HCT116 (cell line): ENCODE data around the gene FRMD4A. TPM values are rescaled to one million over a fixed set of nuclear protein-coding genes. Genes with fewer than 3 reads are reported as not detected.

Experiments
- ATAC-seq: fragments of 200-7000 bp; cut with Tn5 transposase; 2 replicates; pipeline ENCODE4 v1.9.1; 2020; ENCODE audit warnings: mild to moderate bottlenecking, moderate library complexity
- BruUV-seq: library from RNA; stranded (reverse); fragments of 400-500 nt; replicated peaks from 2 replicates; lab custom pipeline; 2021; lab: Mats Ljungman, UMichigan
- CTCF ChIA-PET: fragments of 300-600 bp; sonication (Branson Sonifier 250); formaldehyde crosslinking; loops from one replicate; lab custom pipeline; 2021; ENCODE audit warnings: antibody characterized with exemption; lab: Charles Lee
- POLR2A ChIA-PET: fragments of 300-600, 350-600 bp; sonication (Branson Sonifier 250); formaldehyde crosslinking; loops from one replicate; lab custom pipeline; 2021; ENCODE audit warnings: antibody characterized with exemption; lab: Charles Lee
- RAD21 ChIA-PET, 2 experiments: fragments of 300-600 bp; sonication (Branson Sonifier 250); formaldehyde crosslinking; loops; one replicate each; lab custom pipeline; 2023; ENCODE audit warnings: low total read pairs in 2 of 2; ENCODE audit not compliant: uncharacterized antibody in 2 of 2, unreplicated experiment in 2 of 2, low non-redundant PET in 1 of 2; lab: Charles Lee
- DNase-seq: peaks from one replicate; pipeline ENCODE4 v3.0.0-alpha.2; 2010; ENCODE audit warnings: low read depth, low spot score
- H2AFZ ChIP-seq: fragments of 200-600 bp; shearing (Covaris generic), sonication (generic); 2 replicates; pipeline ENCODE4 v1.6.1; 2017; ENCODE audit warnings: low read depth, mixed run types, mixed read lengths, antibody characterized with exemption, low read length; ENCODE audit not compliant: poor library complexity, severe bottlenecking
- H3K27ac ChIP-seq: 2 replicates; pipeline ENCODE4 v1.5.1; 2012; ENCODE audit warnings: low read depth, low read length
- H3K27me3 ChIP-seq: fragments of 200-600 bp; sonication (generic); 2 replicates; pipeline ENCODE4 v1.6.1; 2016; ENCODE audit warnings: mixed run types, low read length, mixed read lengths; ENCODE audit not compliant: insufficient read depth
- H3K36me3 ChIP-seq, 2 experiments: fragments of 200-500 bp in 1 of 2; fragments of 200-600 bp in 1 of 2; sonication (Bioruptor generic) in 1 of 2; sonication (generic) in 1 of 2; 2 replicates each; pipeline versions ENCODE4 v1.5.1 to v1.6.1; 2014 to 2016; ENCODE audit warnings: low read length in 2 of 2, inconsistent platforms in 1 of 2, mixed read lengths in 1 of 2, mixed run types in 1 of 2; ENCODE audit not compliant: insufficient read depth in 2 of 2, control insufficient read depth in 1 of 2
- H3K4me1 ChIP-seq, 2 experiments: fragments of 200-600 bp in 1 of 2; sonication (generic) in 1 of 2; 2 replicates each; pipeline versions ENCODE4 v1.5.1 to v1.6.1; 2012 to 2017; ENCODE audit warnings: low read length in 2 of 2, inconsistent platforms in 1 of 2, mild to moderate bottlenecking in 1 of 2, mixed read lengths in 1 of 2, mixed run types in 1 of 2, moderate library complexity in 1 of 2; ENCODE audit not compliant: insufficient read depth in 2 of 2, control insufficient read depth in 1 of 2
- H3K4me2 ChIP-seq: fragments of 200-600 bp; sonication (generic); 2 replicates; pipeline ENCODE4 v1.6.1; 2017; ENCODE audit warnings: mixed run types, low read length, mixed read lengths
- H3K4me3 ChIP-seq, 2 experiments: fragments of 200-600 bp in 1 of 2; sonication (generic) in 1 of 2; replicated peaks in 1 of 2; 2 replicates each; pipeline ENCODE4 v1.5.1; 2011 to 2016; ENCODE audit warnings: low read length in 2 of 2, control low read depth in 1 of 2, low read depth in 1 of 2, mild to moderate bottlenecking in 1 of 2, mixed read lengths in 1 of 2, mixed run types in 1 of 2
- H3K79me2 ChIP-seq: fragments of 200-600 bp; sonication (generic); 2 replicates; pipeline ENCODE4 v1.6.1; 2017; ENCODE audit warnings: mild to moderate bottlenecking, mixed run types, low read length, moderate library complexity, mixed read lengths; ENCODE audit not compliant: insufficient read depth
- H3K9ac ChIP-seq: fragments of 200-600 bp; sonication (generic); 2 replicates; pipeline ENCODE4 v1.6.1; 2016; ENCODE audit warnings: low read length, mixed read lengths
- H3K9me2 ChIP-seq: fragments of 200-600 bp; sonication (generic), shearing (Covaris generic); 2 replicates; pipeline ENCODE4 v1.6.1; 2017; ENCODE audit warnings: mixed run types, mild to moderate bottlenecking, moderate library complexity; ENCODE audit not compliant: insufficient read depth
- H3K9me3 ChIP-seq, 2 experiments: fragments of 200-500 bp in 1 of 2; fragments of 200-600 bp in 1 of 2; sonication (Bioruptor generic) in 1 of 2; sonication (generic) in 1 of 2; 2 replicates each; pipeline ENCODE4 v1.6.1; 2014 to 2017; ENCODE audit warnings: low read length in 2 of 2, mixed read lengths in 2 of 2, inconsistent platforms in 1 of 2, low read depth in 1 of 2, mild to moderate bottlenecking in 1 of 2, mixed run types in 1 of 2, moderate library complexity in 1 of 2; ENCODE audit not compliant: control insufficient read depth in 1 of 2, insufficient read depth in 1 of 2
- H4K20me1 ChIP-seq: fragments of 200-600 bp; sonication (generic), shearing (Covaris generic); 2 replicates; pipeline ENCODE4 v1.6.1; 2017; ENCODE audit warnings: mixed run types, mild to moderate bottlenecking, moderate library complexity; ENCODE audit not compliant: insufficient read depth
- SRF ChIP-seq: IDR thresholded peaks from 2 replicates; pipeline ENCODE4 v1.6.1; 2012; ENCODE audit warnings: low read depth
- ZFX ChIP-seq: fragments of 450-650 bp; IDR thresholded peaks from 2 replicates; pipeline ENCODE4 v1.6.1; 2017
- ZNF274 ChIP-seq: fragments of 200-500 bp; sonication (Bioruptor generic); IDR thresholded peaks from 2 replicates; pipeline ENCODE4 v1.6.1; 2014; ENCODE audit warnings: mild to moderate bottlenecking, low read depth, low read length, inconsistent platforms
- intact Hi-C: fragments of 100-400 bp; cut with micrococcal nuclease; formaldehyde crosslinking; loops from 2 replicates; pipeline ENCODE4 v1.10.0; 2022
- total RNA-seq: library from RNA; stranded (reverse); gene quantifications from one replicate; pipeline ENCODE4 v1.2.1, GENCODE V29; 2021; ENCODE audit not compliant: unreplicated experiment
- TF ChIP-seq, protein P1 (sequence below): IDR thresholded peaks from 2 replicates; pipeline ENCODE4 v1.6.1; 2012
- TF ChIP-seq, protein P2 (sequence below): IDR thresholded peaks from 2 replicates; pipeline ENCODE4 v1.6.1; 2012; ENCODE audit warnings: low read depth
- TF ChIP-seq, protein P3 (sequence below): IDR thresholded peaks from 2 replicates; pipeline ENCODE4 v1.6.1; 2011; ENCODE audit warnings: mild to moderate bottlenecking, low read length, moderate library complexity; ENCODE audit not compliant: insufficient replicate concordance; ENCODE audit errors: extremely low read depth

The FRMD4A gene
- total RNA-seq, 1 experiment from 2014 or later = 0.20 TPM

DNA sequence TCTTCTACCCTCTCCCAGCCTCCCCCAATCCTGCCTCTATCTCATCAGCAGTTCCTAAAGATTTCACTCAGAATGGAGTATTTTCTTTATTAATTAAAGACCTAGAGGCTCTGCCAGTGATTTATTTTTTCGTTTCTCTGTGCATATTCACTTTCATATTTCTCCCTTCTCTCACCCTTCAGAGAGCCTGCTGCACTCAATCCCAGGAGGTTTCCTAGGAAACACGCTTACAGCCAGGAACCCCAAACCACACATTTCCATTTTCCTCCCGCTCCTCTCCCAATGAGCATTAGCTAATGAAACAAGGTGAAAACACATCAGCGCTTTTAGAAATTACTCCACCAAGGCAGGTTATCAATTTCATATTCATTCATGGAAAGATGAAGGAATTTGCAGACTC is 180.2 kb downstream of the FRMD4A start:
- Histone ChIP-seq H3K27ac (no peak overlapping the region), H3K9me2 (no peaks in the 10 kb centered on the region), H3K79me2 (no peaks in the 10 kb centered on the region), H3K27me3 (peaks cover 55% of the 10 kb centered on the region), H2AFZ (no peak overlapping the region), H3K36me3 (no peaks in the 10 kb centered on the region), H3K9me3 (no peaks in the 10 kb centered on the region), H3K4me2 (no peak overlapping the region), H3K9ac (no peak overlapping the region), H3K4me1 (no peaks in the 10 kb centered on the region; a peak in 1 of 4 replicates), H3K4me3 (no peak overlapping the region), H4K20me1 (no peaks in the 10 kb centered on the region)
- intact Hi-C loops = no loop called here
- no peak for DNase-seq
- ChIA-PET CTCF (no interaction called here), POLR2A (no interaction called here), RAD21 (no interaction called here)
- TF ChIP-seq ZNF274 (no peak), SRF (no peak), ZFX (no peak)
- TF ChIP-seq, protein P1, sequence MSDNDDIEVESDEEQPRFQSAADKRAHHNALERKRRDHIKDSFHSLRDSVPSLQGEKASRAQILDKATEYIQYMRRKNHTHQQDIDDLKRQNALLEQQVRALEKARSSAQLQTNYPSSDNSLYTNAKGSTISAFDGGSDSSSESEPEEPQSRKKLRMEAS = no peak
- TF ChIP-seq, protein P2, sequence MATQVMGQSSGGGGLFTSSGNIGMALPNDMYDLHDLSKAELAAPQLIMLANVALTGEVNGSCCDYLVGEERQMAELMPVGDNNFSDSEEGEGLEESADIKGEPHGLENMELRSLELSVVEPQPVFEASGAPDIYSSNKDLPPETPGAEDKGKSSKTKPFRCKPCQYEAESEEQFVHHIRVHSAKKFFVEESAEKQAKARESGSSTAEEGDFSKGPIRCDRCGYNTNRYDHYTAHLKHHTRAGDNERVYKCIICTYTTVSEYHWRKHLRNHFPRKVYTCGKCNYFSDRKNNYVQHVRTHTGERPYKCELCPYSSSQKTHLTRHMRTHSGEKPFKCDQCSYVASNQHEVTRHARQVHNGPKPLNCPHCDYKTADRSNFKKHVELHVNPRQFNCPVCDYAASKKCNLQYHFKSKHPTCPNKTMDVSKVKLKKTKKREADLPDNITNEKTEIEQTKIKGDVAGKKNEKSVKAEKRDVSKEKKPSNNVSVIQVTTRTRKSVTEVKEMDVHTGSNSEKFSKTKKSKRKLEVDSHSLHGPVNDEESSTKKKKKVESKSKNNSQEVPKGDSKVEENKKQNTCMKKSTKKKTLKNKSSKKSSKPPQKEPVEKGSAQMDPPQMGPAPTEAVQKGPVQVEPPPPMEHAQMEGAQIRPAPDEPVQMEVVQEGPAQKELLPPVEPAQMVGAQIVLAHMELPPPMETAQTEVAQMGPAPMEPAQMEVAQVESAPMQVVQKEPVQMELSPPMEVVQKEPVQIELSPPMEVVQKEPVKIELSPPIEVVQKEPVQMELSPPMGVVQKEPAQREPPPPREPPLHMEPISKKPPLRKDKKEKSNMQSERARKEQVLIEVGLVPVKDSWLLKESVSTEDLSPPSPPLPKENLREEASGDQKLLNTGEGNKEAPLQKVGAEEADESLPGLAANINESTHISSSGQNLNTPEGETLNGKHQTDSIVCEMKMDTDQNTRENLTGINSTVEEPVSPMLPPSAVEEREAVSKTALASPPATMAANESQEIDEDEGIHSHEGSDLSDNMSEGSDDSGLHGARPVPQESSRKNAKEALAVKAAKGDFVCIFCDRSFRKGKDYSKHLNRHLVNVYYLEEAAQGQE = no peak
- TF ChIP-seq, protein P3, sequence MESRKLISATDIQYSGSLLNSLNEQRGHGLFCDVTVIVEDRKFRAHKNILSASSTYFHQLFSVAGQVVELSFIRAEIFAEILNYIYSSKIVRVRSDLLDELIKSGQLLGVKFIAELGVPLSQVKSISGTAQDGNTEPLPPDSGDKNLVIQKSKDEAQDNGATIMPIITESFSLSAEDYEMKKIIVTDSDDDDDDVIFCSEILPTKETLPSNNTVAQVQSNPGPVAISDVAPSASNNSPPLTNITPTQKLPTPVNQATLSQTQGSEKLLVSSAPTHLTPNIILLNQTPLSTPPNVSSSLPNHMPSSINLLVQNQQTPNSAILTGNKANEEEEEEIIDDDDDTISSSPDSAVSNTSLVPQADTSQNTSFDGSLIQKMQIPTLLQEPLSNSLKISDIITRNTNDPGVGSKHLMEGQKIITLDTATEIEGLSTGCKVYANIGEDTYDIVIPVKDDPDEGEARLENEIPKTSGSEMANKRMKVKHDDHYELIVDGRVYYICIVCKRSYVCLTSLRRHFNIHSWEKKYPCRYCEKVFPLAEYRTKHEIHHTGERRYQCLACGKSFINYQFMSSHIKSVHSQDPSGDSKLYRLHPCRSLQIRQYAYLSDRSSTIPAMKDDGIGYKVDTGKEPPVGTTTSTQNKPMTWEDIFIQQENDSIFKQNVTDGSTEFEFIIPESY = no peak
- no TSS peak for BruUV-seq
- no peak for ATAC-seq
